ENCODE results near the gene EXOC4. TPM values are rescaled to one million over a fixed set of nuclear protein-coding genes. Genes with fewer than 3 reads are reported as not detected.

The EXOC4 gene
- total RNA-seq, 1 experiment from 2014 or later, result 66.2 TPM

DNA sequence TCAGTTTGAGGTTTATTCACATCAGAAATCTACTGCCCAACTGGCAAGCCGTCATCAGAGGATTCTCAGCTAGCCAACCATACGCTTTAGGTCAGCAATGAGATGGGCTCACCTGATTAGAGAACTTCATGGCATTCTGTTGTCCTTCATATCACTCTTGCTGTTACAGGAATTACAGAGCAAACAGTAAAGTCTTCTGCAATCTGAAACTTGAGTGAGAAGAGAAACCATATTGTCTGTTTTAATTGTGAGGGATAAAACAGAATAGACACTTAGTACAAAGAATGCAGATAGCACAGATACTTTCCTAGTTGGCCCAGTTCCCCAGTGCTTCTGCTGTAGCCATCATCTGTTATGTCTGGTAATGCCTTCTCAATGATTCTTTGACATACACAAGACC is 366.6 kb downstream of the EXOC4 start:
- no peak overlapping the region for H3K27ac Mint-ChIP-seq (ENCODE audit: unreplicated experiment)
- POLR2A ChIA-PET, result no interaction called here
- no TSS peak for BruUV-seq (replicated peaks)
- Histone ChIP-seq H3K4me3 (ENCODE audit: low read depth, low read length) (no peak overlapping the region), H3K27me3 (replicated peaks; ENCODE audit: control insufficient read depth, insufficient read depth, low read length) (no peaks in the 10 kb centered on the region), H3K36me3 (ENCODE audit: control insufficient read depth, insufficient read depth, low read length) (no peaks in the 10 kb centered on the region; the same call in 1 of the 2 replicates), H3K9me3 (no peaks in the 10 kb centered on the region), H3K4me1 (no peaks in the 10 kb centered on the region)
- intact Hi-C loops (cut with micrococcal nuclease; ENCODE audit: unreplicated experiment), result no loop called here
- CTCF ChIA-PET, result no interaction called here
- no peaks in the 10 kb centered on the region for H3K36me3 Mint-ChIP-seq (ENCODE audit: insufficient read depth, unreplicated experiment)
- TF ChIP-seq, protein P1, sequence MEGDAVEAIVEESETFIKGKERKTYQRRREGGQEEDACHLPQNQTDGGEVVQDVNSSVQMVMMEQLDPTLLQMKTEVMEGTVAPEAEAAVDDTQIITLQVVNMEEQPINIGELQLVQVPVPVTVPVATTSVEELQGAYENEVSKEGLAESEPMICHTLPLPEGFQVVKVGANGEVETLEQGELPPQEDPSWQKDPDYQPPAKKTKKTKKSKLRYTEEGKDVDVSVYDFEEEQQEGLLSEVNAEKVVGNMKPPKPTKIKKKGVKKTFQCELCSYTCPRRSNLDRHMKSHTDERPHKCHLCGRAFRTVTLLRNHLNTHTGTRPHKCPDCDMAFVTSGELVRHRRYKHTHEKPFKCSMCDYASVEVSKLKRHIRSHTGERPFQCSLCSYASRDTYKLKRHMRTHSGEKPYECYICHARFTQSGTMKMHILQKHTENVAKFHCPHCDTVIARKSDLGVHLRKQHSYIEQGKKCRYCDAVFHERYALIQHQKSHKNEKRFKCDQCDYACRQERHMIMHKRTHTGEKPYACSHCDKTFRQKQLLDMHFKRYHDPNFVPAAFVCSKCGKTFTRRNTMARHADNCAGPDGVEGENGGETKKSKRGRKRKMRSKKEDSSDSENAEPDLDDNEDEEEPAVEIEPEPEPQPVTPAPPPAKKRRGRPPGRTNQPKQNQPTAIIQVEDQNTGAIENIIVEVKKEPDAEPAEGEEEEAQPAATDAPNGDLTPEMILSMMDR (IDR thresholded peaks at IDR 0.05; ENCODE audit: insufficient read depth in 1 of 2, low read depth in 1 of 2, low read length in 1 of 2, severe bottlenecking in 1 of 2, unreplicated experiment in 1 of 2), result no peak
- H3K4me3 Mint-ChIP-seq (ENCODE audit: unreplicated experiment), result no peak overlapping the region
- no peaks in the 10 kb centered on the region for H3K9me3 Mint-ChIP-seq (ENCODE audit: unreplicated experiment)
- no peaks in the 10 kb centered on the region for H3K4me1 Mint-ChIP-seq (ENCODE audit: low read depth, unreplicated experiment)
- H3K27me3 Mint-ChIP-seq (ENCODE audit: insufficient read depth, unreplicated experiment), result no peaks in the 10 kb centered on the region
- no peak for DNase-seq

DNA sequence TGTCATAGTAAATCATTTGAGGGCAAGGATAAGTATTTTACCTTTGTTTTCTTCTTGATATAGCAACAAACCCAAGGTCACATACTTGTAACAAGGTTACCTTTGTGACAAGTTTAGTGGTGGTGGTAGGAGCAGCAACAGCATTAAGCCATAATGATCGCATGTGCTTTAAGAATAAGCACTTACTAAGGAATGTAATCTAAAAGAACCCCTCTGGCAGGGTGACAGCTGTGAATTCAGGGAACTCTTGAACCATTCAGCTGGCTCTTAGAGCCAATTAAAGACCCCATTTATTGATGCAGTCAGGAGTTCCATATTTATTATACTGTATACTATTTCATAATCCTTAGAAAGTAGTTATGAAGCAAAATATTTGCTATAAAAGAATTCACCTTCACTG is 370.8 kb downstream of the EXOC4 start:
- no peaks in the 10 kb centered on the region for H3K27me3 Mint-ChIP-seq (ENCODE audit: insufficient read depth, unreplicated experiment)

DNA sequence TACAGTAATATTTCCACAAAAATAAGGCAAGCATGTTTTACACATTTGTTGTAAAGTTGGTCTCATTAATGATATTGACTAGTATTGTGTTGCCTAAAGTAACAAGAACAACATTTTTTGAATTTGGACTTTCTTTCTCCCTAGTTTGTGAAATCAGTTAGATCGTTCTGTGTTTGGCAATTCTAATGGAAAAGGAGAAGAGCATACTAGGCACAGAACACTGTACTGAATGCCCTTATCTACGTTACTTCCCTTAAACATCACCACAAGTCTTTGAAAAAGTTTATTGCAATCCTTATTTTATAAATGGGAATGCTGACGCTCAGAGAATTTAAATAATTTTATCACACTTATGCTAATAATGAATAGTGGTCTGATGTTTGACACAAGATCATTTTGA is 372.2 kb downstream of the EXOC4 start:
- no TSS peak for BruUV-seq (replicated peaks)
- no peaks in the 10 kb centered on the region for H3K4me1 ChIP-seq
- no peaks in the 10 kb centered on the region for H3K27me3 ChIP-seq (replicated peaks; ENCODE audit: control insufficient read depth, insufficient read depth, low read length)

More for the DNA sequence above, 370.8 kb downstream of the EXOC4 start:
- Mint-ChIP-seq H3K27ac (ENCODE audit: unreplicated experiment) (no peak overlapping the region), H3K4me3 (ENCODE audit: unreplicated experiment) (no peak overlapping the region), H3K36me3 (ENCODE audit: insufficient read depth, unreplicated experiment) (no peaks in the 10 kb centered on the region), H3K4me1 (ENCODE audit: low read depth, unreplicated experiment) (no peaks in the 10 kb centered on the region), H3K9me3 (ENCODE audit: unreplicated experiment) (no peaks in the 10 kb centered on the region)
- TF ChIP-seq, protein P1 (IDR thresholded peaks at IDR 0.05; ENCODE audit: insufficient read depth in 1 of 2, low read depth in 1 of 2, low read length in 1 of 2, severe bottlenecking in 1 of 2, unreplicated experiment in 1 of 2), result no peak
- Histone ChIP-seq H3K9me3 (no peaks in the 10 kb centered on the region), H3K4me3 (ENCODE audit: low read depth, low read length) (no peak overlapping the region), H3K36me3 (ENCODE audit: control insufficient read depth, insufficient read depth, low read length) (no peaks in the 10 kb centered on the region), H3K27me3 (replicated peaks; ENCODE audit: control insufficient read depth, insufficient read depth, low read length) (no peaks in the 10 kb centered on the region), H3K4me1 (no peaks in the 10 kb centered on the region)
- intact Hi-C loops (cut with micrococcal nuclease; ENCODE audit: unreplicated experiment), result no loop called here
- DNase-seq, result no peak
- CTCF ChIA-PET, result no interaction called here
- BruUV-seq (replicated peaks), result no TSS peak
- POLR2A ChIA-PET, result no interaction called here

More for the DNA sequence above, 372.2 kb downstream of the EXOC4 start:
- H3K36me3 ChIP-seq (ENCODE audit: control insufficient read depth, insufficient read depth, low read length), result no peaks in the 10 kb centered on the region
- TF ChIP-seq, protein P1 (IDR thresholded peaks at IDR 0.05; ENCODE audit: insufficient read depth in 1 of 2, low read depth in 1 of 2, low read length in 1 of 2, severe bottlenecking in 1 of 2, unreplicated experiment in 1 of 2), result no peak
- Mint-ChIP-seq H3K4me1 (ENCODE audit: low read depth, unreplicated experiment) (no peaks in the 10 kb centered on the region), H3K9me3 (ENCODE audit: unreplicated experiment) (no peaks in the 10 kb centered on the region), H3K27me3 (ENCODE audit: insufficient read depth, unreplicated experiment) (no peaks in the 10 kb centered on the region), H3K27ac (ENCODE audit: unreplicated experiment) (no peak overlapping the region), H3K36me3 (ENCODE audit: insufficient read depth, unreplicated experiment) (no peaks in the 10 kb centered on the region), H3K4me3 (ENCODE audit: unreplicated experiment) (no peak overlapping the region)
- no peak for DNase-seq
- intact Hi-C loops (cut with micrococcal nuclease; ENCODE audit: unreplicated experiment), result no loop called here
- no peaks in the 10 kb centered on the region for H3K9me3 ChIP-seq
- ChIA-PET CTCF (no interaction called here), POLR2A (no interaction called here)
- no peak overlapping the region for H3K4me3 ChIP-seq (ENCODE audit: low read depth, low read length)
